Nephron (organoid): ENCODE data around the gene TRIM44.

Experiments used
- H3K27ac Mint-ChIP-seq, 3 experiments: 2 replicates each; pipeline ENCODE4 v1.8.0; 2020; ENCODE audit warnings: mixed read lengths in 3 of 3, mild to moderate bottlenecking in 2 of 3, moderate library complexity in 1 of 3
- H3K27me3 Mint-ChIP-seq: 2 replicates; pipeline ENCODE4 v1.8.0; 2021; ENCODE audit warnings: low read depth, mild to moderate bottlenecking, moderate library complexity, mixed read lengths
- H3K36me3 Mint-ChIP-seq: 2 replicates; pipeline ENCODE4 v1.8.0; 2020; ENCODE audit warnings: low read depth, mixed read lengths
- H3K4me1 Mint-ChIP-seq: 2 replicates; pipeline ENCODE4 v1.8.0; 2020; ENCODE audit warnings: mixed read lengths
- H3K4me3 Mint-ChIP-seq, 3 experiments: 2 replicates each; pipeline ENCODE4 v1.8.0; 2020; ENCODE audit warnings: mild to moderate bottlenecking in 3 of 3, mixed read lengths in 3 of 3, moderate library complexity in 2 of 3
- H3K9me3 Mint-ChIP-seq: 2 replicates; pipeline ENCODE4 v1.8.0; 2020; ENCODE audit warnings: mixed read lengths
- CTCF ChIP-seq, 3 experiments: fragments of 200-600 bp; sonication (generic); IDR thresholded peaks; one replicate each; pipeline ENCODE4 v1.5.0; 2021; ENCODE audit warnings: antibody characterized with exemption in 3 of 3; ENCODE audit not compliant: unreplicated experiment in 3 of 3

TRIM44 gene

DNA sequence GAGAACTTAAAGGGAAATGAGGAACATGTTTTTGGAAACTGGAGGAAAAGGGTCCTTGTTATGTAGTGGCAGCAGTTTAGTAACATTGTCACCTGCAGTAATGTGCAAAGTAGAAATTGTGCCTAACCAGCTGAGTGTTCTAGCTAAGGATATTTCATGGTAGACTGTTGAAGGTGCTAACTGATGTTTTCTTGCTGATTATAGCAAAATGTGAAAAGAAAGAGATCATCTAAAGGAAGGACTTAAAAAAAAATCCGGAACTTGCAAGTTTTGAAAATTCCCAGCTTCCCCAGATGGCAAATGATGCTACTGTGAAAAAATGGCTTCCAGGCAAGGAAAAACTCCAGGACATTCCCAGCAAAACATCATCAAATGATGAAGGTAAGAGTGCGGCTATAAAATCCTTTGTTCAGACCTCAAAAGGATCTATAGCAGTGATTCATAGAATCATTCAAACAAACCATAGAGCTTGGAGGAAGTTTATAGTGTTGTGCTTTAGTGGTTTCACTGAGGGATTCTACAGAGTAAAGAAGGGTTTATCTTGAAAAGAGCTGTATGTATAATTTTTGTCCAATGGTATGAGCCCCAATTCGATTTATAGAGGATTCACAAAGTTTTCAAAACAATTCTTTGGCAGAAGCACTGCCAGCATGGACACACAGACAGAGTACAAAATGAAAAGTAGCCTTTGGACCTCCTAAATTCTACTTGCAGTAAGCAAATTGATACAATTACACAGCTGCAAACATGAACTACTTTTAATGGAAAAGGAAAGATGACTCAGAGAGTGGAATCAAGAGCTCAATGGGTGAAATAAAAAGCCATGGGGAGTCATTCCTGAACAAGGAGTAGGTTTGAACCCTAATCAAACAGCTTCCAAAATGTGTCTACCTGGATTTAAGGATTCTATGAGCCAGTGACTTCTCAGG lies 4.3 kb upstream of the TRIM44 start:
- Mint-ChIP-seq H3K4me1 (peaks cover 39% of the 10 kb centered on the region), H3K27ac (peak overlapping the region in 1 of 3 experiments; percentile 44), H3K9me3 (peaks cover 7% of the 10 kb centered on the region), H3K36me3 (peaks cover 4% of the 10 kb centered on the region), H3K27me3 (no peaks in the 10 kb centered on the region), H3K4me3 (peak overlapping the region in 1 of 3 experiments; percentile 31)
- no peak for TF ChIP-seq CTCF (IDR thresholded peaks at IDR 0.05; ENCODE audit: unreplicated experiment in 3 of 3)

GRCh38 chr11:35661534-35661933 lies 1.0 kb upstream of the TRIM44 start:
- Mint-ChIP-seq H3K36me3 (peaks cover 33% of the 10 kb centered on the region), H3K4me1 (peaks cover 41% of the 10 kb centered on the region), H3K9me3 (peaks cover 31% of the 10 kb centered on the region), H3K27ac (peak overlapping the region; percentile 96 to 98 (median 97)), H3K4me3 (peak overlapping the region; percentile 91 to 93 (median 93)), H3K27me3 (no peaks in the 10 kb centered on the region)
- no peak for TF ChIP-seq CTCF (IDR thresholded peaks at IDR 0.05; ENCODE audit: unreplicated experiment in 3 of 3)

DNA sequence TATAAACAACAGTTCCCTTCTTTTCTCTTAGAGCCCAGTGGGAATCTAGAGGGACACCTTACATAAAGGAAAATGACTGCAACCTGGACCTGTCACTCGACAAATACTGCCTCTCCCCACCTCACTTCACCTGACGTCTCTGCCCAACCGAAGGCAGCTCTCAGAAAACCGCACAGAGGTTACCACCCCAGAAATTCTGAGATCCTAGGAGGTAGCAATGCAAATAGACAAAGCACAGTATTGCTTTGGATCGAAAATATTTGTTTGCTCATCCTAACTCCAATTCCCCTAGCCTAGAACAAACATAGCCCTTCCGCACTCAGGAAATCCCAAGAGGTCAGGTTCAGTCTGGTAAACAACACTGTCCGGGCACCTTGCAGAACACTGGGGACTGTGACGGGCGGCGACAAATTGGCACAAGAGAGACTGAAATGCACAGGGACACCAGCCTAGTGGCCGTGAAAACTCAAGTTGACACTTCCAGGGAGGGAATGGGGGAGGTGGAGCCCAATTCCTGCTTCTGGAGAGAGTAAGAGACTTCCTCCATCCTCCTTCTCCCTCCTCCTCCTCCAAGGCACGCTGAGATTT lies 420 bp upstream of the TRIM44 start:
- peaks cover 40% of the 10 kb centered on the region for H3K4me1 Mint-ChIP-seq
- H3K36me3 Mint-ChIP-seq = peaks cover 39% of the 10 kb centered on the region
- no peaks in the 10 kb centered on the region for H3K27me3 Mint-ChIP-seq
- H3K4me3 Mint-ChIP-seq = peak overlapping the region; percentile 91 to 93 (median 93)
- peaks cover 34% of the 10 kb centered on the region for H3K9me3 Mint-ChIP-seq
- TF ChIP-seq CTCF (IDR thresholded peaks at IDR 0.05; ENCODE audit: unreplicated experiment in 3 of 3) = no peak
- H3K27ac Mint-ChIP-seq = peak overlapping the region; percentile 96 to 98 (median 97)

GRCh38 chr11:35663408-35663702 lies 780 bp downstream of the TRIM44 start:
- Mint-ChIP-seq H3K4me3 (peak overlapping the region; percentile 91 to 93 (median 93)), H3K27ac (peak overlapping the region; percentile 96 to 98 (median 97)), H3K36me3 (peaks cover 50% of the 10 kb centered on the region), H3K9me3 (peaks cover 41% of the 10 kb centered on the region), H3K27me3 (no peaks in the 10 kb centered on the region), H3K4me1 (peaks cover 37% of the 10 kb centered on the region)
- TF ChIP-seq CTCF (IDR thresholded peaks at IDR 0.05; ENCODE audit: unreplicated experiment in 3 of 3) = no peak

GRCh38 chr11:35664977-35665441 lies 2.4 kb downstream of the TRIM44 start:
- peaks cover 46% of the 10 kb centered on the region for H3K9me3 Mint-ChIP-seq
- H3K4me1 Mint-ChIP-seq = peaks cover 37% of the 10 kb centered on the region
- peaks cover 61% of the 10 kb centered on the region for H3K36me3 Mint-ChIP-seq
- no peak for TF ChIP-seq CTCF (IDR thresholded peaks at IDR 0.05; ENCODE audit: unreplicated experiment in 3 of 3)
- peak overlapping the region; percentile 24 to 97 (median 96) for H3K27ac Mint-ChIP-seq
- H3K4me3 Mint-ChIP-seq = peak overlapping the region; percentile 91 to 93 (median 93)
- H3K27me3 Mint-ChIP-seq = no peaks in the 10 kb centered on the region
